NCI-H345 treated with DMSO at 0.1 percent for 48 hours (cell line): ENCODE data around the gene UQCRC1.

ENCODE experiments used
- DNase-seq: peaks from one replicate; lab custom pipeline; 2025; ENCODE audit not compliant: unreplicated experiment; lab: John Stamatoyannopoulos, UW

Gene UQCRC1

GRCh38 chr3:48599077-48599501, 10.4 kb downstream of the UQCRC1 start:
- no peak for DNase-seq

- no peak for DNase-seq
These were observed 10.9 kb downstream of the UQCRC1 start for GRCh38 chr3:48598323-48599076.

- DNase-seq, result no peak
These were observed 12.0 kb downstream of the UQCRC1 start for GRCh38 chr3:48597408-48597800.

- DNase-seq, result no peak
These were observed 12.6 kb downstream of the UQCRC1 start for GRCh38 chr3:48596676-48597407.

GRCh38 chr3:48596157-48596556, 13.3 kb downstream of the UQCRC1 start:
- DNase-seq, result no peak

GRCh38 chr3:48595526-48596121, 13.8 kb downstream of the UQCRC1 start:
- DNase-seq, result no peak

- DNase-seq, result no peak
These were observed 14.3 kb downstream of the UQCRC1 start, which contains the start of gene COL7A1 for GRCh38 chr3:48595075-48595525. COL7A1 (minus strand) TSS chr3:48595329; CDS start chr3:48595159, 170 bp downstream.

- no peak for DNase-seq
These were observed 14.9 kb downstream of the UQCRC1 start for GRCh38 chr3:48594417-48595049.

- DNase-seq, result no peak
These were observed 16.1 kb downstream of the UQCRC1 start for GRCh38 chr3:48593337-48593736.

GRCh38 chr3:48592519-48593087, 16.8 kb downstream of the UQCRC1 start:
- no peak for DNase-seq

- DNase-seq, result no peak
These were observed 17.4 kb downstream of the UQCRC1 start for GRCh38 chr3:48591886-48592518.

- no peak for DNase-seq
These were observed 18.0 kb downstream of the UQCRC1 start for GRCh38 chr3:48591436-48591835.

GRCh38 chr3:48588230-48588629, 21.2 kb downstream of the UQCRC1 start:
- DNase-seq, result no peak

- DNase-seq, result no peak
These were observed 21.8 kb downstream of the UQCRC1 start for GRCh38 chr3:48587686-48588085.

GRCh38 chr3:48585411-48585810, 24.0 kb downstream of the UQCRC1 start:
- DNase-seq, result no peak

GRCh38 chr3:48584836-48585235, 24.6 kb downstream of the UQCRC1 start:
- DNase-seq, result no peak

GRCh38 chr3:48581621-48582481, 27.6 kb downstream of the UQCRC1 start:
- no peak for DNase-seq

GRCh38 chr3:48576647-48577046, 32.8 kb downstream of the UQCRC1 start:
- DNase-seq, result no peak

- DNase-seq, result no peak
These were observed 34.1 kb downstream of the UQCRC1 start for GRCh38 chr3:48575366-48575765.
